HEK293T (cell line): Measurements from ENCODE around the gene CHD6.

Source experiments
- CTCF ChIA-PET: fragments of 350-600 bp; formaldehyde crosslinking; extraction: SDS; loops from one replicate; lab custom pipeline; 2021; ENCODE audit warnings: antibody characterized with exemption, inconsistent platforms; lab: Yijun Ruan, JAX
- POLR2A ChIA-PET: fragments of 350-600 bp; formaldehyde crosslinking; extraction: SDS; loops from one replicate; lab custom pipeline; 2020; ENCODE audit warnings: antibody characterized with exemption, inconsistent platforms; lab: Yijun Ruan, JAX
- DNase-seq: peaks from one replicate; pipeline ENCODE4 v3.0.0; 2012; ENCODE audit warnings: mixed read lengths; ENCODE audit errors: extremely low spot score
- ARNT ChIP-seq: fragments of 450-650 bp; IDR thresholded peaks from 2 replicates; pipeline ENCODE4 v1.6.1; 2017; ENCODE audit warnings: mild to moderate bottlenecking
- BHLHE40 ChIP-seq: fragments of 450-650 bp; IDR thresholded peaks from 2 replicates; pipeline ENCODE4 v1.6.1; 2016; ENCODE audit warnings: mild to moderate bottlenecking, moderate library complexity, borderline replicate concordance
- CTBP1 ChIP-seq: fragments of 450-650 bp; IDR thresholded peaks from 2 replicates; pipeline ENCODE4 v1.6.1; 2016; ENCODE audit warnings: borderline replicate concordance
- ELF4 ChIP-seq: fragments of 450-650 bp; IDR thresholded peaks from 2 replicates; pipeline ENCODE4 v1.6.1; 2017; ENCODE audit warnings: antibody characterized with exemption
- FOXA1 ChIP-seq: fragments of 450-650 bp; IDR thresholded peaks from 2 replicates; pipeline ENCODE4 v1.6.1; 2016; ENCODE audit warnings: mild to moderate bottlenecking
- FOXK2 ChIP-seq: fragments of 450-650 bp; IDR thresholded peaks from 2 replicates; pipeline ENCODE4 v1.6.1; 2016; ENCODE audit warnings: mild to moderate bottlenecking
- FOXM1 ChIP-seq: fragments of 450-650 bp; IDR thresholded peaks from 2 replicates; pipeline ENCODE4 v1.6.1; 2017; ENCODE audit warnings: mild to moderate bottlenecking, borderline replicate concordance
- HDGF ChIP-seq: fragments of 450-650 bp; IDR thresholded peaks from 2 replicates; pipeline ENCODE4 v1.6.1; 2017; ENCODE audit warnings: antibody characterized with exemption, borderline replicate concordance
- L3MBTL2 ChIP-seq: fragments of 450-650 bp; conservative IDR thresholded peaks from 2 replicates; pipeline ENCODE4 v1.6.1; 2016; ENCODE audit warnings: mild to moderate bottlenecking
- LEF1 ChIP-seq: fragments of 450-650 bp; IDR thresholded peaks from 2 replicates; pipeline ENCODE4 v1.6.1; 2017; ENCODE audit warnings: mild to moderate bottlenecking, borderline replicate concordance
- NFRKB ChIP-seq: fragments of 450-650 bp; IDR thresholded peaks from 2 replicates; pipeline ENCODE4 v1.6.1; 2016; ENCODE audit warnings: mild to moderate bottlenecking, moderate library complexity
- SP1 ChIP-seq: fragments of 450-650 bp; IDR thresholded peaks from 2 replicates; pipeline ENCODE4 v1.6.1; 2017
- SUZ12 ChIP-seq: fragments of 450-650 bp; IDR thresholded peaks from 2 replicates; pipeline ENCODE4 v1.6.1; 2016; ENCODE audit warnings: mild to moderate bottlenecking
- TARDBP ChIP-seq: fragments of 450-650 bp; IDR thresholded peaks from 2 replicates; pipeline ENCODE4 v1.6.1; 2016
- ZNF384 ChIP-seq: fragments of 450-650 bp; IDR thresholded peaks from 2 replicates; pipeline ENCODE4 v1.6.1; 2016
- TF ChIP-seq, protein P1 (sequence below): fragments of 450-650 bp; IDR thresholded peaks from 2 replicates; pipeline ENCODE4 v1.6.1; 2016

Gene CHD6

DNA sequence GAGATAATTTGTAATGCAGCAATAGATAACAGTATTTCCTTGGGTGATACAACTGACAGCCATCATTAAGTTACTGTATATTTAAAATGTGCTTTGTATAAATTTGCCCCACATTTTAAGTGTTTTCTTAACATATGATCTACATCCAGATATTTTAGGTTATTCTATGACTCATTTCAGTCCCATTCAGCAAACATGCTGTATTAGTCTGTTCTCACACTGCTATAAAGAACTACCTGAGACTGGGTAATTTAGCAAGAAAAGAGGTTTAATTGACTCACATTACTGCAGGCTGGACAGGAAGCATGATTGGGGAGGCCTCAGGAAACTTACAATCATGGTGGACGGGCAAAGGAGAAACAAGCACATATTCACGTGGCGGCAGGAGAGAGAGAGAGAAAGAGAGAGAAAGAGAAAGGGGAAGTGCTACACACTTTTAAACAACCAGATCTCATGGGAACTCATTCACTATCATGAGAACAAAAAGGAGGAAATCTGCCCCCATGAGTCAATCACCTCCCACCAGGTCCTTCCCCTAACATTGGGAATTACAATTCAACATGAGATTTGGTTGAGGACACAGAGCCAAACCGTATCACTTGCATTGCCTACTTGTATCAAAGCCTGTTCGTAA lies 9.6 kb upstream of the CHD6 start:
- ChIA-PET CTCF (no interaction called here), POLR2A (no interaction called here)
- TF ChIP-seq SUZ12 (no peak), ARNT (no peak), SP1 (no peak), FOXK2 (no peak), CTBP1 (no peak), TARDBP (no peak), LEF1 (no peak), NFRKB (no peak), HDGF (no peak), ZNF384 (no peak), FOXA1 (no peak), ELF4 (no peak), FOXM1 (no peak), BHLHE40 (no peak), L3MBTL2 (no peak)
- TF ChIP-seq, protein P1, sequence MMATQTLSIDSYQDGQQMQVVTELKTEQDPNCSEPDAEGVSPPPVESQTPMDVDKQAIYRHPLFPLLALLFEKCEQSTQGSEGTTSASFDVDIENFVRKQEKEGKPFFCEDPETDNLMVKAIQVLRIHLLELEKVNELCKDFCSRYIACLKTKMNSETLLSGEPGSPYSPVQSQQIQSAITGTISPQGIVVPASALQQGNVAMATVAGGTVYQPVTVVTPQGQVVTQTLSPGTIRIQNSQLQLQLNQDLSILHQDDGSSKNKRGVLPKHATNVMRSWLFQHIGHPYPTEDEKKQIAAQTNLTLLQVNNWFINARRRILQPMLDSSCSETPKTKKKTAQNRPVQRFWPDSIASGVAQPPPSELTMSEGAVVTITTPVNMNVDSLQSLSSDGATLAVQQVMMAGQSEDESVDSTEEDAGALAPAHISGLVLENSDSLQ, result no peak
- DNase-seq, result no peak

DNA sequence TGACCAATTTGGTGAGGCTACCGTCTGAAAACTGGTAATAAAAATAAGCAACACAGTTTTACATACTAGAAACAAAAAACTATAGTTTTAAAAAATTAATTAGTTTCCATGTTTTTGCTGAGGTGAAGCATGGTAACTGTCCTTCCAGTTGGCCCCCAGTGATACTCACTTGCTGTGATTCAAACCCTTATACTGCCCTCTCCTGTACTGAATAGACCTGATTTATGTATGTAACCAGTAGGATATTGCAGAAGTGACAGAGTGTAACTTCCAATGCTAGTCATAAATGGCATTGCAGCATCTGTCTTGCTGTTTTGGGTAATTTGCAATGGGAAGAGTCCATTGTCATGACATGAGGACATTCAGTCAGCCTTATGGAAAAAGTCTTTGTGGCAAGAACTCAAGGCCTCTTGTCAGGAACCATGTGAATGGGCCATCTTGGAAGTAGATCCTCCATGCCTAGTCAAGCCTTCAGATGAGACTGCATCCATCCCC lies 8.9 kb upstream of the CHD6 start:
- CTCF ChIA-PET, result no interaction called here
- TF ChIP-seq ARNT (no peak), FOXK2 (no peak), FOXA1 (no peak), LEF1 (no peak), SUZ12 (no peak)
- POLR2A ChIA-PET, result no interaction called here
- DNase-seq, result no peak

DNA sequence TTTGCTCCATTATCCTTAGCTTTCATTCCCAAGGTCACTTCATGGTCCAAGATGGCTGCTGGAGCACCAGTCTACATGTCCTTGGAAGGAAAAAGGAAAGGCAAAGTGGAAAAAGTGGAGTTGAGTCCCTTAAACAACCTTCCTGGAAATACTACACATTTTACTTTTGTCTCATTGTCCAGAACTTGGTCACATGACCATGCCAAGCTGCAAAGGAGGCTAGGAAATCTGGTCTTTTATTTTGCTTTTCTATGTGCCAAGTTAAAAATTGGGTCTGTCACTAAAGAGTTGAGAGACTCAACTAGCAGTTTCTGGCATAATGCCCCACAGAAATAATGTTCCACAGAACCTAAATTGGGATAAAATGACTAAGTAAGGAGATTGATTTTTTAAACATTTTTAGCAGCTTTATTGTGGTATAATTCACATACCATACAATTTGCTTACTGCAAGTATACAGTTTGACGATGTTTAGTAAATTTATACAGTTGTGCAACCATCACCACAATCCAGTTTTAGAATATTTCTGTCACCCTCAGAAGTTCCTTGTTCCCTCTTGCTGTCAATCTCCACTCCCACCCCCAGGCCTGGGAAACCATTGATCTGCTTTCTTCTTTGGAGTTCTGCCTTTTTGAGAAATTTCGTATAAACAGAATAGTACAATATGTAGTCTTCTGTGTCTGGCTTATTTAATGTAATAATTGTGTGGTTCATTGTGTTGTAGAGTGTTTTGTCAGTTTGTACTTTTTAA lies 5.6 kb upstream of the CHD6 start:
- POLR2A ChIA-PET, result no interaction called here
- DNase-seq, result no peak
- CTCF ChIA-PET, result no interaction called here
- TF ChIP-seq SUZ12 (no peak), FOXM1 (no peak), TARDBP (no peak), HDGF (no peak), FOXA1 (no peak), BHLHE40 (no peak), ZNF384 (no peak), L3MBTL2 (no peak), CTBP1 (no peak), LEF1 (no peak), SP1 (no peak)
- TF ChIP-seq, protein P1, result no peak

DNA sequence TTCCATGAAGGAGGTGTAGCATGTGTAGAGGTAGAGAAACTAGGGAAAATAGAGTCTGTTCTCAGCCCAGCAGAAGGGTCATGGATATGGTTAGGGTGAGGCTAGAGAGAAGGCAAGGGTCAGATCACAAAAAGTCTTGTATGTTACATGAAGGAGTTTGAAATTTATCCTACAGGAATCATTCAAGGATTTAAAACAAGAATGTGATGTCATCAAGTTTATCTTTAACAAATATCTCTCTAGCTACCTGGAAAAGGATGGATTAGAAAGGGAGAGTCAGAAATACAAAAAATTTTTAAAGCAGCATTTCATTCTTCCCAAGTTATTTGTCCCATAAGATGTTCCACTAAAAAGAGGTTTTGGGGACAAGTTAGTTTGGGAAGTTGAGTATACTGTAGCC lies 4.4 kb upstream of the CHD6 start:
- DNase-seq, result no peak
- ChIA-PET POLR2A (no interaction called here), CTCF (no interaction called here)
- TF ChIP-seq L3MBTL2 (no peak), BHLHE40 (no peak), SUZ12 (no peak), HDGF (no peak), NFRKB (no peak), ELF4 (no peak), LEF1 (no peak), ZNF384 (no peak), TARDBP (no peak)
- TF ChIP-seq, protein P1, result no peak

DNA sequence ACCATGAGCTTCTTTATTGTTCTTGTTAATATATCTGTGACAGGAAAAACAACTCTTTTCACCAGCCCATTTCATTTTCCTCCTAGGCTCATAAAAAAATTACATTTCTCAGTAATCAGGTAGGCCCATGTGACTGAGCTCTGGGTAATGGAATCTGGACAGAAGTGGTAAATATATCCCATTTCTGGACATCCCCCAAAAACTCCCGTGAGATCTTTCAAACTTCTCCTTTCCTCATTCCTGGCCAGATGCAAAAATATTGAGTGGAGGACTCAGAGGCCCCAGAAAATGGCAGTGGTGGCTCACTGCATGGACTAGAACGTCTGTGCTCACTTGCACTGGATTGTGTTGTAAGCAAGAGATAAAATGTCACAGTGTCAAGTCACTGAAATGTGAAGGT lies 3.8 kb upstream of the CHD6 start:
- ChIA-PET POLR2A (interaction anchor here (0.6 kb wide), 1 partner anchor 205 kb away, joined by 3 read pairs; no protein-coding TSS in a partner anchor), CTCF (no interaction called here)
- DNase-seq, result no peak
- TF ChIP-seq LEF1 (no peak), HDGF (no peak), SUZ12 (no peak), SP1 (no peak), FOXA1 (no peak), L3MBTL2 (no peak), FOXM1 (no peak), NFRKB (no peak), ELF4 (no peak), CTBP1 (no peak), TARDBP (no peak), ARNT (no peak)

DNA sequence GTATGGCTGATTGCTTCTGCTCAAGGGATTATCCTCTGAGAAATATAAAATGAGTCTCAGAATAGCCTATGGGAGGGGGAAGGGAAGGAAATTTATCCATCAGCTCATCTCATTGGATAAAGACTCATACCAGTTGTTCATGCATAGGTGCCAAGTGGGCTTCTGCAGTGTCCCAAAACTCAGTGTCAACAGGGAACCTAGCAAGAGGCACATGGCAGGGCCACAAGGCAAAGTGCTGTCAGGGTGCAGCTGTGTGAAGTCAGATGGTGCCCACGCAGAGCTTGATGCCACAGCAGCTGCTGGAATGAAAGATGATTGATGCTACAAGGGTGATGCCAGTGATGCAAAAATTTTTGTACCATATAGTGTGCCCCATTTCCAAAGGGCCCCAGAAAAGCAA lies 3.2 kb upstream of the CHD6 start:
- ChIA-PET CTCF (no interaction called here), POLR2A (interaction anchor here (0.6 kb wide), 1 partner anchor 204 kb away, joined by 3 read pairs; no protein-coding TSS in a partner anchor)
- no peak for DNase-seq
- TF ChIP-seq LEF1, result no peak
- TF ChIP-seq HDGF, result no peak
- TF ChIP-seq FOXA1, result no peak
- no peak for TF ChIP-seq SUZ12
- no peak for TF ChIP-seq L3MBTL2
- no peak for TF ChIP-seq FOXK2
- TF ChIP-seq SP1, result no peak
- no peak for TF ChIP-seq ZNF384
- TF ChIP-seq ELF4, result no peak
- no peak for TF ChIP-seq FOXM1
- no peak for TF ChIP-seq CTBP1
- TF ChIP-seq ARNT, result no peak
- TF ChIP-seq NFRKB, result no peak
- TF ChIP-seq, protein P1, result no peak
- TF ChIP-seq BHLHE40, result no peak
- TF ChIP-seq TARDBP, result no peak
